HG03378 (cell line): ENCODE results near the gene ESR1.
"Not testable (repeated sequence)": the region's sequence is repeated elsewhere in the genome, so short reads cannot be mapped to it uniquely, and the experiment has no call there.

Source experiments
- ATAC-seq: cut with Tn5 transposase; IDR thresholded peaks from one replicate; pipeline ENCODE4 v1.9.1; 2021; ENCODE audit warnings: mild to moderate bottlenecking, moderate library complexity; ENCODE audit not compliant: unreplicated experiment

ESR1 gene

GRCh38 chr6:151964412-151964811 is 156.9 kb downstream of the ESR1 start:
- not testable (repeated sequence) for ATAC-seq

DNA sequence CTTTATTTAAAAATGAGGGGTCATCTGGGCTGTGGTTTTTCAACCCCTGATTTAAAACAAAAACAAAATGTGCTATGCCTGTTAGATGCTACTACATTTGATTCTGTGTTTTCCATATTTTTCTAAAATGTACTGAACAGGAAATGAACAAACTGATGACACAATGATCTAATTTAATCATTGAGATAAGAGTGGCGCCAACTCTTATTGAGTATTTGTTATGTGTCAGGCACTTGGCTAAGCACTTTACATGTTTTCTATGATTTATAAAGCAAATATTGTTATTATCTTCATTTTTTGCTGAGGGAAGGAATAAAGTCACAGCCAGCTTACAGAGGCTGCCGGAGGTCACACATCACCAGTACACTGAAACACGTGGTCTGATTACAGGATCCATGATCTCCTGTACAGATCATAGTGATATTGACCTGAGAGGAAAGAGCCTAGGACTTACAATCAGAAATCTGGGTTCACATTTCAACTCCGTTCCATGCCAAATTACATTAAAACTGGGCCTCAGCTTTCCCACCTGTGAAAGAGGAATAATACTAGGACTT is 166.7 kb downstream of the ESR1 start:
- ATAC-seq, result no peak

DNA sequence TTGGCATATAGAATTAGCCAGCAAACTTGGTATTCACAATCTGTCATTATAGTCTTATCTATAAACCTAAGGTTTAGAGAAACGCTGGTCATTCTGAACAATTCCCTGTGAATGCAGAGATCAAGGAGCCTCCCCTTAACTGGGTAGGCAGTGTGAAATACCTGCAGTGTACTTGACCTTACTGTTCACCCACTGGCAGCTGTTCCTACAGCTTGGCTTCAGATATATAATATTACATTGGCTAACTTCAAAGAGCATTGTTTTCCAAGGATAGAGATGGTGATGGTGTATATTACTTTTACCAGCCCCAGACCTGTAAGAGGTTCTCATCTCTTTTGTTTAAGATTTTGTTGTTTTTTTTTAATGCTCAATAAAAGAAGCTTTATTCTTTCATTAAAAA is 168.3 kb downstream of the ESR1 start:
- no peak for ATAC-seq

DNA sequence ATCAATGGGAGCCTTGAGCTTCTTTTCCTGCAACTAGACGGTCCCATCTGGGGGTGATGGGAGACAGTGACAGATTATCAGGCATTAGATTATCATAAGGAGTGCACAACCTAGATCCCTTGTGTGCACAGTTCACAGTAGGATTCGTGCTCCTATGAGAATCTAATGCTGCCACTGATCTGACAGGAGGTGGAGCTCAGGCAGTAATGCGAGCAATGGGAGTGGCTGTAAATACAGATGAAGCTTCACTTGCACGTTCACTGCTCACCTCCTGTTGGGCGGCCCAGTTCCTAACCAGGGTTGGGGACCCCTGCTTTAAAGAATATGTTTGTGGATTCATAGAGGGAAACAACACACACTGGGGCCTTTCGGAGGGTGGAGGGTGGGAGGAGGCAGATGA is 180.7 kb downstream of the ESR1 start:
- not testable (repeated sequence) for ATAC-seq

GRCh38 chr6:151992091-151992490 is 184.6 kb downstream of the ESR1 start:
- ATAC-seq, result no peak

GRCh38 chr6:151993364-151993763 is 185.9 kb downstream of the ESR1 start:
- ATAC-seq, result no peak

DNA sequence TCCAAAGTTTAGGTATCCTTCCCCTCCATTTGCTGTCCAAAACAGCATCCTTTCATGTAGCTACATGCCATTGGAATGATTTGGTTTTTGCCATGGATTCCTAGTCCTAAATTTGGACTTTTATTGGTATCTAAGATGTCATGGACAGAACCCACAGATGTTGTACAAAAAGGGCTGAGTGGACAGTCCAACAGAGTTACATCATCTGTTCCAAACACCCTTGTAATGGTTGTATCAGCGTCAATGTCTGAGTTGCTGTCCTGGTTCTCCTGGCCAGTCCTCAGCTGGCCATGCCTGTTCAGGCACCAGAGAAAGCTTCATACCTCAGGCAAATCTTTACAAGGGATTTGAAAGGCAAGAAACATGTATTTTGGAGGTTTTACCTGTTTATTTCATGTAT is 191.3 kb downstream of the ESR1 start:
- no peak for ATAC-seq

DNA sequence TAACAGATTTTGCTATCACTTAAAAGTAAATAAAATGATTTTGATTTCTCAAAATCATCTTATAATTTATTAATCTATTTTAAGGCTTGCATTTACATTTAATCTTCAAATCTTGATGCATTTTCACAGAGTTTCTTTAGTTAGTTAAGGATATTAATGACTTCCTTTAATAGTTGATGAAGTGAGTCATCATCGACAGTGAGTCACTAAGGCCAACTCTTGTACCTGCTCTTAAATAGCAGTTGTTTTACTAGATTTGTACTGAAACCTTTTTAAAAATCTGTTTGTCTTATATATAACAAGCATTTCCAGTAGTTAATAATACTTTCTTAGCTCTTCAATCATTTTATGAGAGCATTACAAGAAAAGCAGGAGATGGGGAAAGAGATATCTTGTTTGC is 191.7 kb downstream of the ESR1 start:
- ATAC-seq, result no peak

GRCh38 chr6:152001408-152001807 is 193.9 kb downstream of the ESR1 start:
- no peak for ATAC-seq

GRCh38 chr6:152002306-152002705 is 194.8 kb downstream of the ESR1 start:
- no peak for ATAC-seq

DNA sequence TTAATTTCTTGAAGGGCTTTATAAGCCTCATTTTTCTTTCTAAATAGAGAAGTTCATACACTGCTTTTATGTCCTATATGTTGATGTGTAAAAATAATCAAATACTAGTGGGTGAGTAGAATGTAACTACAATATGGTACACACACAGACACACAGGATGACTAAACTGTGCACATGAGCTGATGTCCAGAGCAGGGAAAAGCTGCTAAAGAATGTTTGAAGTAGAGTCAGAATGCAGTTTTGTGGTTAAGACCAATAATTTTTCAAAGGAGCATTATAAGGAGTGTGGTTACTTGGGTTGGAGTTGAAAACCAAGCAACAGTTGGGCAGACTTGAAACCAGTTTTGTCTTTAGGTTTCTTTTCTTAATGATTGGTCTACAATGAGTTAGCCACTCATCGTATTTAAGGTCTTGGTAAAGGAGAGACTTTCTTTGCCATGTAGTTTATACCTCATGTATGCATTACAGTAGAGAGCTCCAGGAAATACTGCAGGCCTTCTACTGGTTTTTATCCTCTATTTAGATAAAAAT is 196.6 kb downstream of the ESR1 start:
- no peak for ATAC-seq

DNA sequence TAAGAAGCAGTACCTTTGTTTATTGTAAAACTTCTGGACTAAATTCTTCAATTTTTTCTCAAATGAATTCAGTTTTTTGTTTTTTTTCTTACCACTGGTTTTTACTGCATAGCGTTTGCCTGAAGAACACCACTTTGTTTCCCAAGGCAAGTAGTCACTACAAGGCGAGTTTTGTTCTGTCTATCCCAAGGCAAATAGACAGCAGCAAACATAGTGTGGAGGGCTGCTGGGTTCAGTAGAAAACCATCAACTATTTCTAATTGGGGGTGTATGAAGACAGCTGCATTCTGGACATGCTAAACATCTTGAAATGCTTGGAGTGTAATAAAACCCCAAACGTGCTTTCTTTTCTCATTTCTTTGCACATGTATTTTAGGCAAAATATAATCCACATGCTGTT is 197.4 kb downstream of the ESR1 start:
- ATAC-seq, result no peak

GRCh38 chr6:152008779-152009178 is 201.3 kb downstream of the ESR1 start:
- no peak for ATAC-seq

DNA sequence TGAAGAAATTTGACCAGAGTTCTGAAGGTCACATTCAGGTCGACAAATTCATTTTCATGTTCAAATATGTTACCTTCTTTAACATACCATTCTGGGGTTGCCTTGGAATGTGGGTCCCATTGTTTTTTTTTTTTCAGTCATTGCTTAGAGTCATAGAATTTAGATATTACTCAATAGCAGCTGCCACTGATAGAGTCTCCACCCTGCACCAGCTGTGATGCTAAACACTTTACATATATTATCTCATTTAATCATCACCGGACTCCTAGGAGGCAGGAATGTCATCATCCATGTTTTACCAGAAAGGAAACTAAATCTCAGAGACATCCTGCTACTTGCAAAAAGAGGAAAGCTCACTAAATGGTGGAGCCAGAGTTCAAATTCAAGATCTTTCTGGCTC is 204.7 kb downstream of the ESR1 start:
- no peak for ATAC-seq

GRCh38 chr6:152018876-152019275 is 211.4 kb downstream of the ESR1 start:
- no peak for ATAC-seq

- no peak for ATAC-seq
These were observed 214.8 kb downstream of the ESR1 start for GRCh38 chr6:152022303-152022702.

DNA sequence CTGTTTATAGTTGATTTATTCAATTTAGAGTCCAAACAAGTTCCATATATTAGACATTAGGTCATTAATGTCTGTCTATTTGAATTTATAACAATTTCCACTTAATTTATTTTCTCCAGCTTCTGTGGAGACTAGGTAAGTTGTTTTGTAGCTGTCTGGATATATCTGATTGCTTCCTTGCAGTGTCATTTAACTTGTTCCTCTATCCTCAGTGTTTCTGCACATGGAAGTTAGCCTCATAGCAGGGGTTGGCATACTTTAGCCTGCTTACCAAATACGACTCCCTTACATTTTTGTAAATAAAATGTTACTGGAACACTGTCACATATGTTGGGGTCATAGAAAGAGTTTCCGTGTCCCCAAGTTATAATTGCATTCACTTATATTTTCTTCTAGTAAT is 216.1 kb downstream of the ESR1 start:
- no peak for ATAC-seq

GRCh38 chr6:152026291-152026690 is 218.8 kb downstream of the ESR1 start:
- ATAC-seq, result peak; percentile 58

DNA sequence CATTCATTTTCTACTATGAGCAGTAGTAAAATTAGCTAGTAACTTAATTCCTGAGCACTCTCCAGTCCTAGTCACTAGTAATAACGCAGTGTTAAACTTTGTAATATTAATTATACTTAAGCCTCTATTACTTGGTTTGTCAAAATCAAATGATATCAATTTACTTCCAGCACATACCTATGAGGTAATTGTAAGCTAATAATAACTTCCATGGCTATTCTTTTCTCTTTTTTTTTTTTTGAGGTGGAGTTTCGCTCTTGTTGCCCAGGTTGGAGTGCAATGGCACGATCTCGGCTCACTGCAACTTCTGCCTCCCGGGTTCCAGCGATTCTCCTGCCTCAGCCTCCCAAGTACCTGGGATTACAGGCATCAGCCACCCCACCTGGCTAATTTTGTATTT is 219.3 kb downstream of the ESR1 start:
- ATAC-seq, result not testable (repeated sequence)

DNA sequence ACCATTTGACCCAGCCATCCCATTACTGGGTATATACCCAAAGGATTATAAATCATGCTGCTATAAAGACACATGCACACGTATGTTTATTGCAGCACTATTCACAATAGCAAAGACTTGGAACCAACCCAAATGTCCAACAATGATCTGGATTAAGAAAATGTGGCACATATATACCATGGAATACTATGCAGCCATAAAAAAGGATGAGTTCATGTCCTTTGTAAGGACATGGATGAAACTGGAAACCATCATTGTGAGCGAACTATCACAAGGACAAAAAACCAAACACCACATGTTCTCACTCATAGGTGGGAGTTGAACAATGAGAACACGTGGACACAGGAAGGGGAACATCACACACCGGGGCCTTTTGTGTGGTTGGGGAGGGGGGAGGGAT is 226.3 kb downstream of the ESR1 start:
- not testable (repeated sequence) for ATAC-seq

DNA sequence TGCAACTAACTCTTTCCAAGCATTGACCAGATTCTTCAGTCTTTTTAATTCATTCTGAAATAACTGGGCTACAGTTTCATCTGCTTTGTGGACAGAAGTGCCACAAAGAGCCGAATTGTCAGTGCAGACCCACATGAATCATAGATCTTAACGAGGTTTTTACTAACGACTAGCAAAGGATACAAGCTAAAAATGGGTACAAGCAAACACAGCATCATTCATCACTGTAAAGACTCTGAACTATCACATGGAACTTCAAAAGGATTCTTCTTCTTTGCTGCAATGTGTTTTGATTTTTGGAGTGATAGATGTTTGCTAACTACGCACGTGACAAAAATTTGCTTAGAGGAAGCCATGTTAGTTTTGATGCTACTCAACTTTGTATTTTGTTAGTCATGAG is 227.1 kb downstream of the ESR1 start:
- ATAC-seq, result no peak

GRCh38 chr6:152046118-152046517 is 238.6 kb downstream of the ESR1 start:
- no peak for ATAC-seq

GRCh38 chr6:152048921-152049320 is 241.4 kb downstream of the ESR1 start:
- ATAC-seq, result no peak
